HepG2 (cell line): ENCODE measurements around the gene GRIN2C. TPM values are rescaled to one million over a fixed set of nuclear protein-coding genes. Genes with fewer than 3 reads are reported as not detected.

Experiments
- HOXA5 ChIP-seq: sonication (generic); formaldehyde crosslinking; IDR thresholded peaks from 2 replicates; pipeline ENCODE4 v1.4.0; 2020; ENCODE audit warnings: missing genetic modification reagents
- JDP2 ChIP-seq: sonication (generic); formaldehyde crosslinking; IDR thresholded peaks from 2 replicates; pipeline ENCODE4 v1.8.1; 2022; ENCODE audit warnings: missing genetic modification reagents, borderline replicate concordance
- MAF1 ChIP-seq: sonication (generic); formaldehyde crosslinking; IDR thresholded peaks from 2 replicates; pipeline ENCODE4 v1.5.0; 2020; ENCODE audit warnings: missing genetic modification reagents, borderline replicate concordance
- MED1 ChIP-seq: sonication (generic); formaldehyde crosslinking; IDR thresholded peaks from 2 replicates; pipeline ENCODE4 v1.4.0; 2020; ENCODE audit warnings: missing genetic modification reagents
- NCOA5 ChIP-seq: sonication (generic); formaldehyde crosslinking; IDR thresholded peaks from 2 replicates; pipeline ENCODE4 v1.4.0; 2020; ENCODE audit warnings: missing genetic modification reagents
- NFKB2 ChIP-seq: sonication (generic); formaldehyde crosslinking; IDR thresholded peaks from 2 replicates; pipeline ENCODE4 v1.4.0; 2020; ENCODE audit warnings: missing genetic modification reagents, borderline replicate concordance
- RXRB ChIP-seq: IDR thresholded peaks from 2 replicates; pipeline ENCODE4 v1.6.1; 2016; ENCODE audit warnings: borderline replicate concordance, missing genetic modification reagents, missing compliant biosample characterization
- SIN3A ChIP-seq: IDR thresholded peaks from 2 replicates; pipeline ENCODE4 v1.6.1; 2011; ENCODE audit warnings: low read depth, mild to moderate bottlenecking, control low read depth, low read length, borderline replicate concordance
- SKI ChIP-seq: fragments of 450-650 bp; IDR thresholded peaks from one replicate; pipeline ENCODE4 v1.6.1; 2018; ENCODE audit warnings: mild to moderate bottlenecking; ENCODE audit not compliant: partially characterized antibody
- SNAI1 ChIP-seq: sonication (generic); formaldehyde crosslinking; IDR thresholded peaks from 2 replicates; pipeline ENCODE4 v1.5.0; 2020; ENCODE audit warnings: mild to moderate bottlenecking, missing genetic modification reagents, borderline replicate concordance
- SRSF1 ChIP-seq: fragments of 200-400 bp; formaldehyde crosslinking; optimal IDR thresholded peaks from 2 replicates; pipeline ENCODE3; 2017; ENCODE audit warnings: mild to moderate bottlenecking, low read depth, low read length, moderate library complexity
- TBX3 ChIP-seq: fragments of 450-650 bp; IDR thresholded peaks from 2 replicates; pipeline ENCODE4 v1.6.1; 2017; ENCODE audit warnings: antibody characterized with exemption, mild to moderate bottlenecking, inconsistent platforms, borderline replicate concordance
- ZBTB3 ChIP-seq: sonication (generic); formaldehyde crosslinking; IDR thresholded peaks from 2 replicates; pipeline ENCODE4 v1.4.0; 2020; ENCODE audit warnings: low read depth, mild to moderate bottlenecking, moderate library complexity, missing genetic modification reagents, borderline replicate concordance
- ZFP36L1 ChIP-seq: sonication (generic); formaldehyde crosslinking; IDR thresholded peaks from 2 replicates; pipeline ENCODE4 v1.8.0; 2022; ENCODE audit warnings: mild to moderate bottlenecking, missing genetic modification reagents, moderate library complexity
- ZFP37 ChIP-seq: sonication (generic); formaldehyde crosslinking; IDR thresholded peaks from 2 replicates; pipeline ENCODE4 v1.4.0; 2020; ENCODE audit warnings: missing genetic modification reagents, borderline replicate concordance
- ZNF180 ChIP-seq: sonication (generic); formaldehyde crosslinking; IDR thresholded peaks from 2 replicates; pipeline ENCODE4 v1.4.0; 2020; ENCODE audit warnings: low read depth, missing genetic modification reagents, borderline replicate concordance
- ZNF253 ChIP-seq: sonication (generic); formaldehyde crosslinking; IDR thresholded peaks from 2 replicates; pipeline ENCODE4 v1.8.0; 2022; ENCODE audit warnings: mild to moderate bottlenecking, missing genetic modification reagents, borderline replicate concordance
- ZNF33B ChIP-seq: sonication (generic); formaldehyde crosslinking; IDR thresholded peaks from 2 replicates; pipeline ENCODE4 v1.5.1; 2020; ENCODE audit warnings: mild to moderate bottlenecking, missing genetic modification reagents
- ZNF768 ChIP-seq: sonication (generic); formaldehyde crosslinking; IDR thresholded peaks from 2 replicates; pipeline ENCODE4 v1.4.0; 2020; ENCODE audit warnings: missing genetic modification reagents
- ZNF83 ChIP-seq: sonication (generic); formaldehyde crosslinking; IDR thresholded peaks from 2 replicates; pipeline ENCODE4 v1.4.0; 2020; ENCODE audit warnings: missing genetic modification reagents, mild to moderate bottlenecking, borderline replicate concordance
- polyA plus RNA-seq, 8 experiments: library from polyadenylated mRNA; depleted of rRNA in 3 of 8; stranded (reverse) in 7 of 8; unstranded in 1 of 8; fragments of >200 nt; fragmentation: Illumina TruSeq in 4 of 8; extraction: Trizol in 4 of 8; gene quantifications; 2 replicates each; pipeline versions ENCODE4 v1.2.1 to v1.2.3, GENCODE V29; 2011 to 2016; ENCODE audit warnings: low read depth in 4 of 8, missing spikeins in 1 of 8, mixed read lengths in 1 of 8; ENCODE audit not compliant: insufficient read depth in 1 of 8
- total RNA-seq, 5 experiments: library from RNA; depleted of rRNA; stranded (reverse); fragments of >200 nt; fragmentation: Illumina TruSeq; extraction: Trizol; gene quantifications; 2 replicates each; pipeline ENCODE4 v1.2.3, GENCODE V29; 2016; ENCODE audit warnings: low read depth in 1 of 5
- TF ChIP-seq, protein P1 (sequence below): sonication (generic); formaldehyde crosslinking; IDR thresholded peaks from 2 replicates; pipeline ENCODE4 v1.4.0; 2020; ENCODE audit warnings: low read depth, missing genetic modification reagents
- TF ChIP-seq, protein P2 (sequence below): sonication (generic); formaldehyde crosslinking; IDR thresholded peaks from 2 replicates; pipeline ENCODE4 v1.4.0; 2020; ENCODE audit warnings: low read depth, mild to moderate bottlenecking, missing genetic modification reagents
- TF ChIP-seq, protein P3 (sequence below): sonication (generic); formaldehyde crosslinking; IDR thresholded peaks from 2 replicates; pipeline ENCODE4 v1.4.0; 2020; ENCODE audit warnings: missing genetic modification reagents, mild to moderate bottlenecking, borderline replicate concordance
- TF ChIP-seq, protein P4 (sequence below): sonication (generic); formaldehyde crosslinking; IDR thresholded peaks from 2 replicates; pipeline ENCODE4 v1.5.0; 2020; ENCODE audit warnings: mild to moderate bottlenecking, low read depth, missing genetic modification reagents, borderline replicate concordance

GRIN2C gene
- total and polyA plus RNA-seq, 2 of the 13 experiments (the other 11 are each of a cell fraction or from before 2014, with no cell fraction given) = 0.03 to 0.11 TPM

DNA sequence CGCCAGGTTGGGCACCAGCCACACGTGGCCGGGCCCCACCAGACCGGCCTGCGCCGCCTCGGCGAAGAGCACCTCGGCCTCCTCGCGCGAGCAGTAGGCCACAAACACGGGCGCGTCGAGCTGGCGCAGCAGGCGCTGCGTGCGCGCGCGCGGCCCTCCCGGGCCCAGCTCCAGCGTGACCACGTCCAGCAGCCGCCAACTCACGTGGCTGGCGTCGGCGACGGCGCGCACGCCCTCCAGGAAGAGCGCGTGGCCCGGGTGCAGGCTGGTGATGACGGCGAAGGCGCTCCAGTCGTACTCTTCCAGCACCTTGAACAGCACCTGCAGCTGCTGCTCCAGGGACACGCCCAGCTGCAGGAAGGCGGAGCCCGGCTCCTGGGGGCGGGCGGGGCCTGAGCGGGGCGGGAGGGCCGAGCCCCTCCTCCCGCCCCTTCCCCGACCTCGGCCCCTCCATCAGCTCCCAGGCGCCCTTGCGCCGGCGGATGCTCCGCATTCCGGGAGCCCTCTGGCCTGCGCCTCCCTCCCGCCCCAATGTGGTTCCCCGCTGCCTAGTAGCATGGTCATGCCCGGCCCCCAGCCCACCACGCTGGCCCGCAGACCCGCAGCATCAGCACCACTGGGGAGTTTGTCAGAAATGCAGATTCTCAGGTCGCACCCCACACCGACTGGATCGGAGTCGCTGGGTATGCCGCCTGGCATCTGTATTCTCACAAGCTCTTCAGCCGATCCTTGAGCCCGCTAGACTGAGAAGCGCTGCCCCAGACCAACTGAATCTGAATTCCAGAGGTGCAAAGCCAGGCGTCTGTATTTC, 7.2 kb downstream of the GRIN2C start (continued):
- TF ChIP-seq, protein P1, sequence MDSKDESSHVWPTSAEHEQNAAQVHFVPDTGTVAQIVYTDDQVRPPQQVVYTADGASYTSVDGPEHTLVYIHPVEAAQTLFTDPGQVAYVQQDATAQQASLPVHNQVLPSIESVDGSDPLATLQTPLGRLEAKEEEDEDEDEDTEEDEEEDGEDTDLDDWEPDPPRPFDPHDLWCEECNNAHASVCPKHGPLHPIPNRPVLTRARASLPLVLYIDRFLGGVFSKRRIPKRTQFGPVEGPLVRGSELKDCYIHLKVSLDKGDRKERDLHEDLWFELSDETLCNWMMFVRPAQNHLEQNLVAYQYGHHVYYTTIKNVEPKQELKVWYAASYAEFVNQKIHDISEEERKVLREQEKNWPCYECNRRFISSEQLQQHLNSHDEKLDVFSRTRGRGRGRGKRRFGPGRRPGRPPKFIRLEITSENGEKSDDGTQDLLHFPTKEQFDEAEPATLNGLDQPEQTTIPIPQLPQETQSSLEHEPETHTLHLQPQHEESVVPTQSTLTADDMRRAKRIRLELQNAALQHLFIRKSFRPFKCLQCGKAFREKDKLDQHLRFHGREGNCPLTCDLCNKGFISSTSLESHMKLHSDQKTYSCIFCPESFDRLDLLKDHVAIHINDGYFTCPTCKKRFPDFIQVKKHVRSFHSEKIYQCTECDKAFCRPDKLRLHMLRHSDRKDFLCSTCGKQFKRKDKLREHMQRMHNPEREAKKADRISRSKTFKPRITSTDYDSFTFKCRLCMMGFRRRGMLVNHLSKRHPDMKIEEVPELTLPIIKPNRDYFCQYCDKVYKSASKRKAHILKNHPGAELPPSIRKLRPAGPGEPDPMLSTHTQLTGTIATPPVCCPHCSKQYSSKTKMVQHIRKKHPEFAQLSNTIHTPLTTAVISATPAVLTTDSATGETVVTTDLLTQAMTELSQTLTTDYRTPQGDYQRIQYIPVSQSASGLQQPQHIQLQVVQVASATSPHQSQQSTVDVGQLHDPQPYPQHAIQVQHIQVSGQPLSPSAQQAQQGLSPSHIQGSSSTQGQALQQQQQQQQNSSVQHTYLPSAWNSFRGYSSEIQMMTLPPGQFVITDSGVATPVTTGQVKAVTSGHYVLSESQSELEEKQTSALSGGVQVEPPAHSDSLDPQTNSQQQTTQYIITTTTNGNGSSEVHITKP = no peak
- TF ChIP-seq SKI (no peak), ZBTB3 (no peak), TBX3 (no peak), NFKB2 (CRISPR knock-in tag) (no peak), ZNF253 (no peak), NCOA5 (no peak), SNAI1 (CRISPR knock-in tag) (no peak), ZNF768 (CRISPR knock-in tag) (no peak; the same call in 1 of the 2 replicates), ZFP37 (CRISPR knock-in tag) (no peak), HOXA5 (CRISPR knock-in tag) (no peak), SRSF1 (no peak), JDP2 (CRISPR knock-in tag) (no peak), SIN3A (no peak), ZNF83 (no peak), ZNF33B (CRISPR knock-in tag) (0 out of 2 replicates have a peak, but pooled peaks have one; percentile 37), RXRB (CRISPR knock-in tag) (0 out of 2 replicates have a peak, but pooled peaks have one; percentile 9), MAF1 (CRISPR knock-in tag) (no peak), ZNF180 (CRISPR knock-in tag) (no peak), MED1 (CRISPR knock-in tag) (no peak), ZFP36L1 (no peak)
- TF ChIP-seq, protein P2, sequence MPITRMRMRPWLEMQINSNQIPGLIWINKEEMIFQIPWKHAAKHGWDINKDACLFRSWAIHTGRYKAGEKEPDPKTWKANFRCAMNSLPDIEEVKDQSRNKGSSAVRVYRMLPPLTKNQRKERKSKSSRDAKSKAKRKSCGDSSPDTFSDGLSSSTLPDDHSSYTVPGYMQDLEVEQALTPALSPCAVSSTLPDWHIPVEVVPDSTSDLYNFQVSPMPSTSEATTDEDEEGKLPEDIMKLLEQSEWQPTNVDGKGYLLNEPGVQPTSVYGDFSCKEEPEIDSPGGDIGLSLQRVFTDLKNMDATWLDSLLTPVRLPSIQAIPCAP = no peak
- TF ChIP-seq, protein P3, sequence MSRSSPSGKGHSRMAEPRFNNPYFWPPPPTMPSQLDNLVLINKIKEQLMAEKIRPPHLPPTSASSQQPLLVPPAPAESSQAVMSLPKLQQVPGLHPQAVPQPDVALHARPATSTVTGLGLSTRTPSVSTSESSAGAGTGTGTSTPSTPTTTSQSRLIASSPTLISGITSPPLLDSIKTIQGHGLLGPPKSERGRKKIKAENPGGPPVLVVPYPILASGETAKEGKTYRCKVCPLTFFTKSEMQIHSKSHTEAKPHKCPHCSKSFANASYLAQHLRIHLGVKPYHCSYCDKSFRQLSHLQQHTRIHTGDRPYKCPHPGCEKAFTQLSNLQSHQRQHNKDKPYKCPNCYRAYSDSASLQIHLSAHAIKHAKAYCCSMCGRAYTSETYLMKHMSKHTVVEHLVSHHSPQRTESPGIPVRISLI (CRISPR knock-in tag) = 0 out of 2 replicates have a peak, but pooled peaks have one; percentile 8
- TF ChIP-seq, protein P4, sequence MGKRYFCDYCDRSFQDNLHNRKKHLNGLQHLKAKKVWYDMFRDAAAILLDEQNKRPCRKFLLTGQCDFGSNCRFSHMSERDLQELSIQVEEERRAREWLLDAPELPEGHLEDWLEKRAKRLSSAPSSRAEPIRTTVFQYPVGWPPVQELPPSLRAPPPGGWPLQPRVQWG (CRISPR knock-in tag) = no peak
